Activated CD4-positive, alpha-beta T cell treated with anti-CD3 and anti-CD28 coated beads, Interleukin-2, Interleukin-4, amounts not matched to agents 100 ng/mL and 50 ng/mL, durations not matched to agents 16 hours and 8 hours (primary cell): ENCODE data around the gene SIGLEC10.
"Not testable (repeated sequence)": the region's sequence is repeated elsewhere in the genome, so short reads cannot be mapped to it uniquely, and the experiment has no call there.

Source experiments
- DNase-seq: peaks from one replicate; pipeline ENCODE4 v3.0.0-alpha.2; 2020; ENCODE audit warnings: low spot score

Gene SIGLEC10

GRCh38 chr19:51417107-51417809 is at the start of gene SIGLEC10:
Gene SIGLEC10, minus strand, starts transcription at chr19:51417642. Its CDS starts 61 bp downstream, at chr19:51417581.
- DNase-seq, result peak; percentile 48

- DNase-seq, result no peak
Observed at GRCh38 chr19:51466723-51467122, 49.3 kb upstream of the SIGLEC10 start.

- DNase-seq, result not testable (repeated sequence)
Observed at GRCh38 chr19:51463976-51464581, 46.6 kb upstream of the SIGLEC10 start.

DNA sequence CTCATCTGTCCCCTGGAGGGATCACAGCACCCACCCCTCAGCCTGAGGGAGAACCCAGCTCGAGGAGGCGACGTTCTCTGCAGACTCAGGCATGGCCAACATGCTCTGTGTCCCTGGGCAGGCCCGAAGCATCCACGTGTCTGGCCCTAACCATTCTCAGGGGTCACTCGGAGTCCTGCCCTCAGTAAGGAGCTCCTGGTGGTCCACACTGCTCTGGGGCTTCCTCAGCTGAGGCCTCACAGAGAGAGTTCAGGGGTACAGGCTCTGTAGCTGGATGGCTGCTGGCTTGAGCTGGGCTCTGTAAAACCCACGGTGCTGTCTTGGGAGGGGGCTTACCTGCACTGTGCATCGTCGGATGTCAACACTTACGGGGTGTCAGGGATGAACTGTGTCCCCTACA is 45.2 kb upstream of the SIGLEC10 start:
- DNase-seq, result no peak

GRCh38 chr19:51462276-51462675 is 44.8 kb upstream of the SIGLEC10 start:
- no peak for DNase-seq

GRCh38 chr19:51461723-51462161 is 44.3 kb upstream of the SIGLEC10 start:
- DNase-seq, result no peak

DNA sequence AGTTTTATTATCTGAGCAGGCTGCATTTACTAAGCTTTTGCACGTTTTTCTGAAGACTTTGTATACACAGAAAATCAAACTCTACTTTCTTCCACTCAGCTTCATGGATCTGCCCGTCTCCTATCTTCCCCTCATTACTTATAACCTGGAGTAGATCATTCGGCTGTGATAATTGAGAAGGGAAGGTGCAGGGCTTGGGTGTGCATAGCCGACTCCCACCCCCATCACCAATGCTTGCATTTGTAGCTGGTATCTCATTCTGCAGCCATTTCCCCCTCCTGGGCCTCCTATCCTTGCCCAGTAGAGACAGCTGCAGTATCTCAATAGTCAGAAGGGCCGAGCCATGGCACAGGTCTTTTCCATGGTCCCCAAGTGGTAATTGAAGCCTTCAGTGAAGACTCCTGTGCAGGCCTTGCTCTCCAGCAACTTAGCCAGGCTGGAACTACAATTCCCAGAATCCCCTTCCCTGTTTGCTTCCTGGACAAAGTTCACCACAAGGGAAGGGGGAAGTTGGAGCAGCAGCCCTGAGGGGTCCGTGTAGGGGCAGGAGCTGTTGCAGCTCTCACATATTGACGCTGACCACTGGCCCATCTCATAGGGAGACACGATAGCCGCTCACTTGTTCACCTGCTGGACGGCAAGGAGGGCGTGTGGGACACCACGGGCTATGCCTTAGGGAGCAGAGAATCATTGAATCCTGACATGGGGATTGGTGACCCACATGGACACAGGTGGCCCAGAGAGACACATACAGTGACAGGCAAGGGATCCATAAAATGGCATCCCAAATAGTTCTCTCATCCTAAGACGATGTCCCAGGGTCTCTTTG is 42.9 kb upstream of the SIGLEC10 start:
- no peak for DNase-seq

GRCh38 chr19:51458899-51459505 is 41.6 kb upstream of the SIGLEC10 start:
- no peak for DNase-seq

DNA sequence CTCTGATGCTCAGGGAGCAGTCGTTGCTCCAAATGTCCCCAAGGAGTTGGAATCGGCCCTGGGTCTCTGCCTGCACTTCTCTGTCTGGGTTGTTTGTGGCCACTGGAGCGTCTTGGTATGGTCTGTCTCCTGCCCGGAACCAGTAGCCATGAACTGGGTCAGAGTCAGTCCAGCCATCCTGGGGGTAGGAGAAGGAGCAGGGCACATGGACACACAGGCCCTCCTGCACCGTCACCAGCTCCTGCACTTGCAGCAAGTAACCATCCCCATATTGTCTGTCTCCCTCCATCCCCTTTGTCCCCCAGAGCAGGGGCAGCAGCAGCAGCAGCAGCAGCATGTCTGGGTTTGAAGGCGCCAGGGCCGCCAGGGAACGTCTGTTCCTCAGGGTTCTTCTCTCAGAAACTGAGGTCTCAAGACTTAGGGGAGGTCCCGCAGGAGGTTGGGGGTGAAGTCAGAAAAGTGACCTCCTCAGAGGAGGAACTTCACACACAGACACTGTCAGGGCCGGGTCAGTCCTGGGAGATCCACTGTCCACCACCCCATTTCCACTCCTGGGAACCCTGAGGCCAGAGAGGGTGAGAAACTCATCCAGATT is 40.7 kb upstream of the SIGLEC10 start, which contains the start of gene SIGLEC8:
SIGLEC8 (minus strand) TSS at position 404 of the 595 bp plus-strand sequence; CDS start at position 337, 67 bp downstream.
- DNase-seq, result no peak

DNA sequence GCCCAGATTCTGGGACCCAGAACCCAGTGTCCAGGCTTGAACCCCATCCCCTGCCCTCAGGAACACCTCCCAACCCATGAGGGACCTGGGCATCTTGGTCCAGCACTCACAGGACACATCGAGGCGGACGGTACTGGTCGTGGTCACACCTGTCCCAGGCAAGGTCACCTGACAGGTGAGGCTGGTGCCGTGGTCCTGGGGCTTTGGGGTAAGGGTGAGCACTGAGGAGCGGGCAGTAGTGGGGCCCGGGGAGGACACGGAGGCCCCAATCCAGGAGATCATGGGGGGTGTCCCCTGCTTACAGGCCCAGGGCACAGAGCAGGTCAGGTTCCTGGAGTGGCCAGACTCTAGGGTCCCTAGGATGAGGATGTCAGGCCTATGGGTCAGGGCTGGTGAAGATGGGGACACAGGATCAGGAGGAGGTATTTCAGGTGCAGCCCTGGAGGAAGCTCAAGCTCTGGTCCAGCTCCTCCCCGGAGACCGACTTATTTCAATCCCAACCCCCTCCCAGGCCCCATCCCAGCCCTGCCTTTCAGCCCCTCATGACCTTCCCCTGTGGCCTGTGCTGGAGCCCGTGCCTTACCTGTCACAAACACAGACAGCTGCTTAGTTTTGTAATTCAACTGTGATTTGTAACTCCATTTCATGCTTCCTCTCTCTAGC is 40.0 kb upstream of the SIGLEC10 start:
- DNase-seq, result no peak

DNA sequence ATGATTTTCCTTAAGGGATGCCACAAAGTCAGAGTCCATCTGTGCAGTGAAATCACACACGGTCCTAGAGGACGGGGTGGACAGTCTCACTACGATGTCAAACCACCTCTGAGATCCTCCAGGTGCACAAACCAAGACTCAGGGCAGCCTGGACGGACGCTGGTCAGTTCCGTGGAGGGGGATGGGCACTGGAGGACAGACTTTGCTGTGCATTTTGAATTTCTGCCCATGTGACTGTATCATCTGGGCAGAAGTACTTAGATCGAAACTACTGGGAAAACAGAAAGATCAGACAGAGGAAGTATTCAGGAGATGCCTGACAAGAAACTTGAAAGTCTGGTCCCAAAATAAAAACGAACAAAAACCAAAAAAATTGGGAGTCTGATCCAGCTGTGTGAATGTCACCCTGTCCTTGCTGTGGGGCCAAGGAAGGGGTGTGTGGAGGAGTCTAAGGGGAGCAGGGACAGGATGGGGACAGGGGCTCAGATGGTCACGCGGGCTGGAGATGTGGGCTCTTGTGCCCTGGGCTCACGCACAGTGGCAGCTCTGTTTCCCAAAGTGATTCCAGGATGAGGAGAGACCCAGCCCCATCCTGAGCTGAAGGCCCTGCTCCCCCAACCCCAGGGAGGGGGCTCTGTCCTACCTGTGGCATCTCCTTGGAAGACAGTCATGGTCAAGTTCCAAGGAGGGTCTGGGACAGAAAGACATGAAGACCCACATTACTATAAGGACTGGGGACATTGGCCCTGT is 39.3 kb upstream of the SIGLEC10 start:
- DNase-seq, result no peak

GRCh38 chr19:51450730-51451307 is 33.4 kb upstream of the SIGLEC10 start:
- no peak for DNase-seq

- peak; percentile 58 for DNase-seq
Observed at GRCh38 chr19:51448411-51449016, 31.1 kb upstream of the SIGLEC10 start.

DNA sequence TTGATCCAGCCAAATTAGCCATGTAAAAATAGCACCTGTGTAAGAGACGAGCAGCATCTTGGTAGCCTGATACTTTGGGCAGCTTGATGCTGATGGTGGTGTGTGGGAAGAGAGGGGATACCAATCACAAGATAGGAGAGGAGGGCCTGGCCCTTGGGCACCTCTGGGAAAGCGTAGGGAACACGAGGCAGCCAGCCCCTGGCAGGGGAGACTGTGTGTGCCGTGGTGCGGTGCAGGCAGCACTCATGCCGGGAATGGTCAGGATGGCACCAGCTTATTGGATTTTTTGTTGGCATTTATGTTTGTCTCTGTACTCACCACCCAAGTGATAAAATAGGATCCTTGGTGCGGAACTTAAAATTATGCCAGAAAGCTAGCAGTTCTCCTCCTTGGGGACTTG is 30.6 kb upstream of the SIGLEC10 start:
- DNase-seq, result no peak

DNA sequence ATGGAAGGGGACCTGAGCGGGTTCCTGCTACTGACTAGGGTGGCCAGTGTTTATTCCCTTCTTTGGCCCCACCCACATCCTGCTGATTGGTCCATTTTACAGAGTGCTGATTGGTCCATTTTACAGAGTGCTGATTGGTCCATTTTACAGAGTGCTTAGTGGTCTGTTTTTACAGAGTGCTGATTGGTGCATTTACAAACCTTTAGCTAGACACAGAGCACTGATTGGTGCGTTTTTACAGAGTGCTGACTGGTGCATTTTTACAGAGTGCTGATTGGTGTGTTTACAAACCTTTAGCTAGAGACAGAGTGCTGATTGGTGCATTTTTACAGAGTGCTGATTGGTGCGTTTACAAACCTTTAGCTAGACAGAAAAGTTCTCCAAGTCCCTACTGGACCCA is 30.1 kb upstream of the SIGLEC10 start:
- DNase-seq, result not testable (repeated sequence)

DNA sequence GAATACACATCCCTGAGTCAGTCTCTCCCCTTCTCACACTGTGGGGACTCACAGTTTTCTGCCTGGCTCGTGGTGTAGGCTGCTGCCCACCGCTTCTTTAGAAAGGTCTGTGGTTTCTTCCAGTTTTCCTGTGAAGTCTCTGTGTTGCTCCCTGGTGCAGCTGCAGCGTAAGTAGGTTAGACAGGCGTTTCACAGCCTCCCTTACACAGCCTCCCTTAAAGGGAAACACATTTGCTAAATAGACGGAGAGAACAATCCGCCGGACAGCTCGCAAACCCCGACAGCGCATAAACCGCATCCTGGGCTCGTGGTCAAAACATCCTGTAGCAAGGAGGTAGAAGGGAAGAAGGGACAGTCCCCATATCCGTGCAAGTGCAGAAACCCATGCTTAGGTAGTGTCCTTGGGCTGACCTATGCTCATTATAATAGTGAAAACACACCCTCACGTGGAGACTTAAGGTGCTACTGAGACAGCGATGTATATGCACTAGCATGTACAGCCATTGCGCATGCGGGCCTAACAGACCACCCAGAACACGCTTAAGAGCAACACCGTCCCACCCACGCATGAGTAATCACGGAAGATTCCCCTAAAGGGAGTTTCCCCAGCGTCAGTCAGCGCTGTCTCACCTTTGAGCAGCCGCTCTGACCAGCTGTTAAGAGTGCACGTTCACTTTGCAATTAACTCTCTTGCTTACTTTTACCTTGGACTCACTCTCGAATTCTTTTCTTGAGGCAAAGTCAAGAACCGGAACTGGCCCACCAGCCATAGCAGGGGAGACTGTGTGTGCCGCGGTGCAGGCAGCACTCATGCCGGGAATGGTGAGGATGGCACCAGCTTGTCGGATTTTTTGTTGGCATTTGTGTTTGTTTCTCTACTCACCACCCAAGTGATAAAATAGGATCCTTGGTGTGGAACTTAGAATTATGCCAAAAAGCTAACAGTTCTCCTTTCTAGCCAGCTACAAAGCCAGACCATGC is 24.3 kb upstream of the SIGLEC10 start:
- DNase-seq, result peak; percentile 96

DNA sequence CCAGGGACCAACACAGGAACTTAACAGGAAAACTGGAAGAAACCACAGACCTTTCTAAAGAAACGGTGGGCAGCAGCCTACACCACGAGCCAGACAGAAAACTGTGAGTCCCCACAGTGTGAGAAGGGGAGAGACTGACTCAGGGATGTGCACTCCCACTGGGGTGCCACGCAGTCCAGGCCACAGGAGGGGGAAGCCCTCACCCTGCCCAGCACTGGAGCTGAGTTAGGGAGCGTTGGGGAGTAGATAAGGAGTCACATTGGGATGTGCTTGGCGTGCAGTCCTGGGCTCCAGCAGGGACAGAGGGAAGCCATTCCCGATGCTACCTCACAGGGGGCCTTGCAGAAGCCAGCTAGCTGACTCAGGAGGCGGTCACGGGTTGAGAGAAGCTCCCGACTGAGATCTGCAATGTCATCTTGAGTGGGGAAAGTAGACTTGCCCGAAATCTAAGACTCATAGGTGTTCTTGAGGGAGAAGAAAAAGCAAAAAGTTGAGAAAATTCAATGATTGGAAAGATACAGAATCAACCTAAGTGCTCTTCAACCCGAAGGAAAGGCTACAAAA is 23.5 kb upstream of the SIGLEC10 start:
- peak; percentile 33 for DNase-seq

GRCh38 chr19:51440052-51440451 is 22.6 kb upstream of the SIGLEC10 start:
- no peak for DNase-seq
